NCI-H2196 treated with DMSO at 0.1 percent for 48 hours (cell line): Measurements from ENCODE around the gene PCBP3.

Experiments used
- DNase-seq: peaks from one replicate; lab custom pipeline; 2025; ENCODE audit not compliant: unreplicated experiment; lab: John Stamatoyannopoulos, UW

Gene PCBP3

DNA sequence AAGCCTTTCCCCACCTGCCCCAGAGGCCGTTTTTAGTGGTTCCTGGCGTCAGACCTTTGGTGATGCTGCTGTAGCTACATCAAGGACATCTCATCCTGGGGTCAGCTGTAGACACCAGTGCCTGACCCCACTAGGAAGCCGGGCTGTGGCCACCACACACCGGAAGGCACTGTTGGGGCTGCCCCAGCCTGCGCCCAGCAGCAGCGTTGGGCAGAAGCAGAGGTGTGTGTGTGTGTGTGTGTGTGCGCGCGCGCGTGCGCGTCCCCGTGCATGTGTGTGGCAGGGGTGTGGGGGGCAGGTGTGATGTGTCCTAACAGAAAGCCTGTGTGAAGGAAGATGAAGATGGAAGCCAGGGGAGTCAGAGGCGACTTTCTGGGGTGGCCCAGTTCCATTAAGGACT lies 276.1 kb downstream of the PCBP3 start:
- no peak for DNase-seq

DNA sequence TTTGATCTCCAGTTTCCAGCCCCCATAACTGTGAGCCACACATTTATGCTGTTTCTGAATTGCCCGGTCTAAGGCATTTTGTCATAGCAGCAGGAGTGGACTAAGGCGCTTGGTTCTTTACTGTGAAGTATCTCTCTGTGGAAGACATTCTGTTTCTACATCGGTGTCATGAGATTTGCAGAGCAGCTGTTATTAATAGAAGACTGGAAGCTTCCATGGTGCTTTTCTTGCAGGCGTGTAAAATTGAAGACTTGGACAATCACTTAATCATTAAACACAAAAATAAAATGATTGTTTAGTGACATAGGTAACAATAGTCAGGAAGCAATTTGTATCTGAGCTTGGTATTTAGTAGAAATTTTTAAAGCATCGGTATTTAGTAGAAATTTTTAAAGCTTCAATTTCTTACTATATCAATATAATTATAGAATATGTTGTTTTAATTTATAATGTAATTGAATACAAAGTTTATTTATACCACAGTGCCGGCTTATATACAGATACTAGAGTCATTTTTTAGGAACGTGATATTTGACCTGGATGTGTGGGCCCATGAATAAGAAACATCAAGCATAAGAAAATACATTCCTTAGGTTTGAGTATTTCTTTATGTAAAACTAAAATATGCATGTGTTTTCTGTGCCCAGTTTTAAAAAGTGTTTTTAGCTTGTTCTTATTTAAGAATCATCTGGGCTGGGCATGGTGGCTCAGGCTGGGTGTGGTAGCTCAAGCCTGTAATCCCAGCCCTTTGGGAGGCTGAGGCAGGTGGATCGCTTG lies 277.5 kb downstream of the PCBP3 start:
- DNase-seq, result no peak

DNA sequence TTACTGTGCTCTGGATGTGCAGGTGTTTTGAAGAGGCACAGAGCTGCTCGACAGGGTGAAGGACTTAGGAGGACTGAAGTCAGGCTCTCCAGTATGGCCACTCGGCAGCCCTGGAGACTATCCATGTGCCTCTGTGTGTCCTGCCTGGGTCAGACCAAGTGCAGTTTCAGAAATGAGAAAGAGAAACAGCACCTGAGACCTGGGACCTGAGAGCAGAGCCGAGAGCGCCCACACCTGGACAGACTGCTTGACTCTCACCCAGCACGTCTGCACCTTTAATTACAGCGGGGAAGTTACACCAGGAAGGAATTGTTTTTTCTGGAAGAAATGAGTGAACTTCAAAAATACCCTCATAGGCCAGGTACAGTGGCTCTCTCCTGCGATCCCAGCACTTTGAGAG lies 278.4 kb downstream of the PCBP3 start:
- DNase-seq, result no peak

DNA sequence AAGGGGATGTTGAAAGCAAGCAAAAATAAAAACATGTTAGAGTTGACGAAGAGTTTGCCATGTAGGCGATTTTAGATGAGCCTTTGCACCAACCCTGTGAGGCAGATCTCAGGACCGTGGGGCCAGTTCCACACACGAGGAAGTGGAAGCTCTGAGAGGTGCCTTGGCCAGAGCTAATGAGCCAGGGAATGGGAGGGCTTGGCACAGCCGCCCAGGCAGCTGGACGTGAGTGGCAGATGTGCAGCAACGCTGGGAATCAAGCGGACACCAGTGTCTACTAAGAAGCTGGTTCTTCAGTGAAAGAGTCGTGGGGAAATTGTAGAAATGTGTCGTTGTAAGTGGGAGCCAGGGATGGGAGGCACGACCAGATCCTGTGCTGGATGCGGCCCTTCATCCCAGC lies 279.1 kb downstream of the PCBP3 start:
- no peak for DNase-seq

DNA sequence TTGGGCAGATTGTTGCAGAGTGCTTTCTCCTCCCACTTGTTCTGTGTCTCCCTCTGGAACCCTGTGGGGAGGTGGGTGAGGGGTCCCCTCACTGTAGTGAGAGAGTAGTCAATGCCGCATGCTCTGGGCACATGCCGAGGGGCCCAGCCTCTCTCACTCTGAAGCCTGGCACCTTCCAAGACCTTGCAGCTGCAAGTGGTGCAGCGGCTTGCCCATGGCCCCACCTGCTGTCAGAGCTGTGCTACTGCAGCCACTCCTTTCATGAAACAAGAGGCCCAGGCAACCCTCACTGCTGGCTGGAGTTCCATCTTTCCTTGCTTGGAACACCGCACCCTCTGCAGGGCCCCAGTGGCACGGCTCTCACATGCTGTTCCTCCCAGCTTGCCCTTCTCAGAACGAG lies 279.6 kb downstream of the PCBP3 start:
- DNase-seq, result peak; percentile 19

DNA sequence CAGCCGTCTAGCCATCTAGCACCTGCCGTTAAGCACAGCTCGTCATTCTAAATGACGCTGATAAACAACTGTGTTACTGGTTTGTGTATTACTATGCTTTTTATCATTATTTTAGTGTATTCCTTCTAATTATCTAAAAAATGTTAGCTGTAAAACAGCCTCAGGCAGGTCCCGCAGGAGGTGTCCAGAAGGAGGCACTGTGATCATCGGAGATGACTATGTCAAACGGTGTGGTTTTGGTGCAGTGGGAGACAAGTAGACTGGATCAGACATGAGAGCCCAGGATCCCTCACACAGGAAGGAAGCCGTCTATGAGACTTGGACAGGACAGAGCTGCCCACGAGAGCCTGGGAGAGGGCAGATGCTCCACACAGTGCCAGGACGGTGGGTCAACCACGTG lies 282.8 kb downstream of the PCBP3 start:
- no peak for DNase-seq

DNA sequence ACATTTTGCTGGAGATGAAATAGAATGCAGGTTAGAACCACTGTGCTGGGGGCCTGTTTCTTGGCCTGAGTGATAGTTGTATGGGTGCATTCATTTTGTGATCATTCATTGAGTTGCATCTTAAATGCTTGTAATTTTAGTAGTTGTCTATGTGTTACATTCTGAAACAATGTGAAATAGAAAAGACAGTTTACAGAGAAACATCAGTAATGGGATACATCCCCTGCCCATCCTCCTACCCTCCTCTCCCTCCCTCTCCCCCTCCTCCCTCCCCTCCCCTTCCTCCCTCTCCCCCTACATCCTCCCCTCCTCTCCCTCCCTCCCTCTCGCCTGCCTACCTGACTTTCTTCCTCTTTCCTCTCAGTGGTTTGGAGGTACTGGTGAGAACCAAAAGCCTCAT lies 283.5 kb downstream of the PCBP3 start:
- no peak for DNase-seq

DNA sequence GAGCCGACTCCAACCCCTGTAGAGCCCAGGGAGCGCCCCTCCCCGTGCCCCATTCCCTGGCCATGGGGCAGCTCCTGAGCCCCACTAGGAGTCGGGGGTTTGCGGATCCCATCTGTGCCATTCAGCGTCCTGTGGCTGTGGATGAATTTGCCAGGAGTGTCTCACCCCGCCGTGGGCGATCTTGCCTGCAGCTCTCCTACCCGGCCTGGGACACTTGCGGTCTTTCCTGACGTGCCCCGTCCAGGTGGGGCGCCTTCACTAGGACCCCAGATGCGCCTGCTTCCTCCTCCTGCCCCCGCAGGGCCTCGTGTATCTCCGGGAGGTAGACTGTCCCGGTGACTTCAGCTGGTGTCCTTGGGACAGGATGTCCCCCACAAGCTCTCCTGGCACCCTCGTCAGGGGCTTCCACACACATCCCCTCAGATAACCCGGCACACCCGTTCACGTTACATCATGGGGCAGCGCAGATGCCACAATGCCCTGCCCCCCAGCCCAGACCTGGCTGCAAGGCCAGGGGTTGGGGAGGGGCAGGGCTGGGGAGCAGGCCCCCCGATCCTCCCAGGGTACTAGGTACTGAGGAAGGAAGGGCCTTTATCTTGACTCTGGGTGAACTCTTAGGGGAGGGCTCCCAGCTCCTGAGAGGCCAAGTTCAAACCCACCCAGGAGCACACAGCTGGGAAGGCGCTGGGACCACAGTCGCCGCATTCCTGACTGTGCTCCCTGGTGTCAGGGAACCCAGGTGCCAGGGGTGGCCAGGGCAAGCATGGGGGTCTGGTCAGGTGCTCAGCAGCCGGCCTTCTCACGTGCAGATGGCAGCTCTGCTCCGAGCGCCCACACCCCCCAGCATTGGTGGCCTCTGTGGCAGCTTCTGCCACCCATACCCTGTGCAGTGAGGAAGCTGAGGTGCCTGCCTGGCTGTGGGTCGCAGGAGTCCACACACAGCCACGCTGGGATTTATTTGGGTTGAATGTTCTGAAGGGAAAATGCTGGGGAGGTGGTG lies 284.6 kb downstream of the PCBP3 start:
- DNase-seq, result no peak

DNA sequence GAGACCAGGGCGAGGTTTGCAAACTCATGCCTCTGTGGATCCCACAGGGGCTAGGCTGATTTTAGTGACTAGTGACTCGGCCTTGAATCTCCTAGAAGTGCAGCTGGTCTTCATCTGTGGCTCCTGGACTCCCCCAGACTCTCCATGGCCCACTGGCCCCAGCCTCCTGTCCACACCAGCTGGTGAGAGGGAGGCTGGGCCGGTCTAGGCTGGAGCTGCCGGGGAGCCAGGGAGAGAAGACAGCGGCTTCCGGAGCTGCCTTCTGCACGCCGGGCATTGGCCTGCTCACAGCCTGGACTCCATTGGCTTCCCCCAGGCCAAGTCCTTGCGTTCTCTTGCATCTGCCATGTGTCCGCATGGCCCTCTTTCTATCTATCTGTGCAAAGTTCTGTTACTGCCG lies 285.9 kb downstream of the PCBP3 start:
- DNase-seq, result no peak

DNA sequence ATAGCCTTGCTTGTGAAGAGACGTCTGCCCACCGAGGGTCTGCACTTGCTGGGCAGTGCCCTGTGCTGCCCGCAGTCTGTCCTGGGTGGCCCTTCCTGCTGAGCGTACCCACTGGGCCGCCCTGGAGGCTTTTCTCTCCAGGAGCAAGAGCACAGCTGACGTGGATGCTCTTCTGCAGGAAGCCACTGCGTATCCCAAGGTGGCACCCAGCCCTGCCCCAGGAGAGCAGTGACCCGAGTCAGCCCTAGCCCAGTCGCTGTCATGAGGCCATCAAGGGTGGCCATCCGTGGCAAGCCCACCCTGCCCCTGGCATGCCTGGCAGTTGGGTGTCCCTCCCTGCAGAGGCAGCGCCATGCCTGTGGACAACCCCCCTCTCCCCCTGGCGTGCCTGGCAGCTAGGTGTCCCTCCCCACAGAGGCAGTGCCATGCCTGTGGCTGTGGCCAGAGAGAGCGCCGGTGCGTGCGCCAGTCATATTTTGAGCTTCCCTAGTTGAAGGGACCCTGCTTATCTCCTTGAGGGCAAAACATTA lies 286.8 kb downstream of the PCBP3 start:
- no peak for DNase-seq

DNA sequence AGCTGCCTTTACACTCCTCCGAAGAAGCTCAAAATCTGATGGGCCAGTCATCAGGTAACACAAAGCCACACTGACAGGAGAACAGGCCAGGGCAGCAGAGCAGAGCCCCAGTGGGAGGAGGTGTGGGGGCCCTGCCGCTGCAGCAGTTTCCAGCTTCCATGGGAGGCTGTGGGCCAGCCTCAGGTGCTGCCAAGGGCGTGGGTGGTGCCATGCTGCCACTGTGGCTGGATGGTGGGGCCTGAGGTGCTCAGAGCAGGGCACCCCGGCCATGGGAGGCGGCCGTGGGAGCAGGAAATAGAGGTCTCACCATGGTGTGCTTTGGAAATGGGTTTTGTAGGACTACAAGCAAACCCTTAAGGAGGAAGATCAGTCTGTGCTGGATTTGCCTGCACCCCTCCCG lies 287.3 kb downstream of the PCBP3 start:
- DNase-seq, result no peak

DNA sequence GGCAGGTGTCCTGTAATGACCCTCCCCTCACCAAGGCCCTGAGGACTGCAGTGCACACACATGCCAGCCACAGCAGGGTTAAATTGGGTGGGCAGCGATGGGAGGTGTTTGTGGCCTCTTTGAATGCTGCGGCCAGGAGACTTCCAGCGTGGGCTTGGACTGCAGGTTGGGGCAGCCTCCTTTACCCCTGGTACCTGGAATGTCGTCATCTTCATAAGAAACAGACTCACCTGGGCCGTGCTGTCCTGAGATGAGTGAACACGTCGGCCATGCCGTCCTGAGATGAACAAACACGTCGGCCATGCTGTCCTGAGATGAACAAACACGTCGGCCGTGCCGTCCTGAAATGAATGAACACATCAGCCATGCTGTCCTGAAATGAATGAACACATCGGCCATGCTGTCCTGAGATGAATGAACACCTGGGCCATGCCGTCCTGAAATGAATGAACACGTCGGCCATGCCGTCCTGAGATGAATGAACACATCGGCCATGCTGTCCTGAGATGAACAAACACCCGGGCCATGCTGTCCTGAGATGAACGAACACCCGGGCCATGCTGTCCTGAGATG lies 288.0 kb downstream of the PCBP3 start:
- DNase-seq, result no peak

DNA sequence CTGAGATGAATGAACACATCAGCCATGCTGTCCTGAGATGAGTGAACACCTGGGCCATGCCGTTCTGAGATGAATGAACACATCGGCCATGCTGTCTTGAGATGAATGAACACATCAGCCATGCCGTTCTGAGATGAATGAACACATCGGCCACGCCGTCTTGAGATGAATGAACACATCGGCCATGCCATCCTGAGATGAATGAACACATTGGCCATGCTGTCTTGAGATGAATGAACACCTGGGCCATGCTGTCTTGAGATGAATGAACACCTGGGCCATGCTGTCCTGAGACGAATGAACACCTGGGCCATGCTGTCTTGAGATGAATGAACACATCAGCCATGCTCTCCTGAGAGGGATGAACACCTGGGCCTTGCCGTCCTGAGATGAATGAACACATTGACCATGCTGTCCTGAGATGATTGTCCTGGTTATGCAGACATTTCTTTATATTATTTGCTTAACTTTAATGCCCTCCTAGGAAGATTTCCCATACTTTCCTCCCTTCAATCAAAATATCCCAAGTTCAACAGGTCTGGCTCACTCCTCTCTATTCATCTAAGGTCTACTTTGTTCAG lies 289.5 kb downstream of the PCBP3 start:
- no peak for DNase-seq

DNA sequence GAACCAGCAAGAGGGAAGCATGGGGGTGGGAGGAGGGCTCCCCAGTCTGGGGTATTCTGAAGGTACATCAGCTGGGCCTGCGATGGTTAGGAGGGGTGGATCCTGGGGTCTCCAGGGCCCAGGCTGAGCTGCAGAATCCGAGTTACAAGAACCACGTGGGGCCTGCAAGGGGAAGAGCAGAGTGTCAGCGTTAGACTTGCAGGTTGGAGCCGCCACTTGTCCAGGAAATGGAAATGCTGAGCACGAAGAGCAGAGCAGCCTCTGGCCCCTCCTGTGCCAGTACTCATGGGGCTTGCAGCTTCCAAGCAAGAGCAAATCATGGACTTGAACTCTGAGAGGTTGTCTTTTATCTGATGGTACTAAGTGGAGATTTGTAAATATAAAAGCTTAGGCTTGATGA lies 290.6 kb downstream of the PCBP3 start:
- no peak for DNase-seq

DNA sequence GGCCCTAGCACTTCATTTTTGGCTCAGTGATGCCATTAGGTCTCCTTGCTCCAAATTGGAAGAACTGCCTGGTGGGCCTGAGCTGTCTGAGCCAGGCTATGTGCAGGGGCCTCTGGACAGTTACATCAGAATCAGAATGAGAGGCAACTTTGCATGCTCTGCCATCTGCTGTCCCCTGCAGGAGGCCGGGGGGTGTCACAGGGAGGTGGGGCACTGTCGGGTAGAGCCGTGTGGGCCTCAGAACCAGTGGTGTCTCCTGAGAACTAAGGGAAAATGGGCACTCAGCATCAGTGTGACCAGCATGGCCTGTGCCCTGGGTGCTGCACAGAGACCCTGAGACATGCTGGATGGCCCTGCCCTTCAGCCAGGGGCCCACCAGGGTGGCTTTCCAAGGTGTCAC lies 291.0 kb downstream of the PCBP3 start:
- no peak for DNase-seq

DNA sequence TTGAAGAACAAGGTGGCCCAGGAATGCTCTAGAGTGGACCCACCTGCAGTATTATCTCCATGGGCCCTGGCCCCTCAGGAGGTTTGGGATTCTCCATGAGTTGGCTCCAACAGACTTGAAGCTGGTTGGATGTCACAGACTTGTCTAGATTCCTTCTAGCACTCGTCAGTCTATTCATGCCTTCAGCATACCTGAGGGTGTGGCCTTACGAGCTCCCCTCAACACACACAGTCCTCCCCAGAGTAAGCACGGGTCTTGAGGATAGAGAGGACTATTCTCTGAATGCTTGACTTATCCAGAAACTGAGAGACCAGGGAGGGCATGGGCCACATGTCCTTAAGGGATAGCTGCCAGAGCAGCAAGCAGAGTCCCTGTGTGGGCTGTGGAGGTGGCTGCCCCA lies 292.1 kb downstream of the PCBP3 start:
- no peak for DNase-seq

DNA sequence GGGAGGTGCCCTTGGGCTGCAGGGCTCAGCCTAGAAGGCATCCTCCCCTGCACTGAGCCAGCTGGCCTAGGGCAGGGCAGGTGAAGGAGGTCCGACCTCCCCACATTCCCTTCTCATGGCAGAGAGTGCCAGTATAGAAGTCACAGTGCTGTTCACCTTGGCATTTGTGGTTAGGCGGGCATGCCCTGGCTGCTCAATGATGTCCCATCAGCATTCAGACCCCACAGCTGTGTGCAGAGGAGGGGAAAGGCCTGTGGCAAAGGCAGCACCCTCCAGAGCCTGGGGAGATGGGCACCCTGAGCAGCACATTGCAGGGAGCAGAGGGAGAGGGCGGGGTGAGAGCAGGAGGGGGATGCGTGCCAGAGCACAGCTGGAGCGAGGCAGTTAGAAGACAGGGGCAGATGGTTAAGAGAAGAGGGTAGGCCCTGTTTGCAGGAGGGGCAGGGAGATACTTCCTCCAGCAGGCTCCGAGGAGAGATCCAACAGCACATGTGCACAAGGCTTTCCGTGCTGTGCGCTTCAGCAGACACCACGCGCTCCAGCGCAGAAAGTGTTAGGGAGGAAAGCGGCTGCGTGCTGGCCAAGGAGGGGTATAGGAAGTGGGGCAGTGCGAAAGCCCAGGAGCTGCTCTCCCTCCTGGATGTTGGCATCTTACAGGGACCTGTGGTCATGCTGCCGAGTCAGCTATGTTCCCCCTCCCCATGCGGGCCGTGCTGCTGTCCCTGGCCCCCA lies 294.4 kb downstream of the PCBP3 start:
- no peak for DNase-seq

DNA sequence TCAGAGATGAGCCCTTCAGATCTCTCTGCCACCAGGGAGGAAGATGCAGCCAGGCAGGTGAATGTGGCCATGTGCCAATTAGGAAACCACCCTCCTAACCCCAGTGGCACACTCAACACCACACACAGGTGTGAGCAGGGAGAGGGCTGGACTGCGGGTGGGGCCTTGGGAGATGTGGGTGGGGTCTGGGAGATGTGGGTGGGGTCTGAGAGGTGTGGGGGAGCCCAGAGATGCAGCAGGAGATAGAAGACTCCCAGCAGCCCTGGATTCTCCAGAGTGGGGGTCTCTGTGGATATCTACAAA lies 294.9 kb downstream of the PCBP3 start:
- no peak for DNase-seq

DNA sequence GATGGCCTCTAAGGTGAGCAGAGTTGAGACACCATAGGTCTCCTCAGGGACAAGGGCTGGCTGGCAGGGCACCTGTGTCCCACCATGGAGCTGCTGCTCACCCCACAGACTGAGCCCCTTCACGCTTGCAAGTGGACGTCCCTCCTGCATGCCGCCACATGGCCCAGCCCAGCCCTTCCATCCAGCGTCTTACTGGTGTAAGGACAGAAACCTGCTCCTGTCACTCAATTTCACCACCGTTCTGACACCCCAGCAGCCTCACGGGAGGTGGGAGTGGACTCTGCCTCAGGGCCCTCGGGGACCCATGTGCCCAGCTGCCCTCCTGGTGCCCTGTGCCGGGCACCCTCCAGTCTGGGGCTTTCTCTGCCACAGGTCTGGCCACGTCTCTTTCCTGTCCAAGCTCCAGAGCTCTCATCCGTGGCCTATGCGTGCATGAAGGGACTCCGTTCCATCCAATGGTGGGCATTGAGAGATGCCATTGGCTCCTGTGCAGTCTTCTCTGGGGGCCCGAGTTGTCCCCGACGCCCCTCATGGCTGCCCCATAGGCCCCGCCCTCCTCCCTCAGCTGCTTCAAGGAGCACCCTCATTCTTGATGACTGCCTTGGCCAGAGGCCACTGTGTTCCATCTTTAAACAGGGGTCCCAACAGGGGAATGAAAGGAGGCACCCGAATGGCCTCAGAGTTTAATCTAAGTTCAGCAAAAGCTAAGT lies 295.4 kb downstream of the PCBP3 start:
- DNase-seq, result no peak

DNA sequence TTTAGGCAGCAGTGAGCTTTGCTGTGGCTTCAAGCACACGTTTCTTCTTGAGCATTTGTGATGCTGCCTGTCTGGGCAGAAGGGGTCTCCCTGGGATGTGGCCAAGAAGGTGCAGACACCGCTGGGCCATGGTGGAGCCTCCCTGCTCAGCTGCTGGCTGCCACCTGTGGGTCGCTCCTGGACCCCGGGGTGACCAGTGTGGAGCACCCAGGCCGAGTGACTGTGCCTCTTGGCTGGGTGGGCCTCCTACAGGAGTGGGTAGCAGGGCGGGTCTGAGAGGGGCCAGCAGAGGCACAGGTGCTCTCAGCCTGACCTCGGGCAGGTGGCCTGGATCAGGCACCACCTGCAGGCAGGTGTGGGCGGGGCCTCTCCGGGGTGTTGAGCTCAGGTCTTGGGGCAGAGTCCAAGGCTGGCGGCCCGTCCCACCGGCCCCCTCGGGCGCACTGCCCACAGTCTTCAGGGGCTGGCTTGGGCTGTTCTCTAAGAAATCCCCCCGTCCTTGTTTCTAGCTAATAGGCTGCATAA lies 296.1 kb downstream of the PCBP3 start:
- DNase-seq, result no peak
